Effector CD4-positive, alpha-beta T cell (primary cell): ENCODE results near the gene LRRC8D.
"Not testable (repeated sequence)": the region's sequence is repeated elsewhere in the genome, so short reads cannot be mapped to it uniquely, and the experiment has no call there.

ENCODE experiments used
- DNase-seq: peaks from one replicate; pipeline ENCODE4 v3.0.0-alpha.2; 2020

LRRC8D gene

GRCh38 chr1:89918794-89919155 lies 97.9 kb downstream of the LRRC8D start:
- no peak for DNase-seq

GRCh38 chr1:89919174-89919573 lies 98.3 kb downstream of the LRRC8D start:
- no peak for DNase-seq

GRCh38 chr1:89922911-89923310 lies 102.1 kb downstream of the LRRC8D start:
- no peak for DNase-seq

GRCh38 chr1:89923517-89923916 lies 102.7 kb downstream of the LRRC8D start:
- DNase-seq: no peak

- DNase-seq: not testable (repeated sequence)
These were observed 103.2 kb downstream of the LRRC8D start for GRCh38 chr1:89924075-89924474.

DNA sequence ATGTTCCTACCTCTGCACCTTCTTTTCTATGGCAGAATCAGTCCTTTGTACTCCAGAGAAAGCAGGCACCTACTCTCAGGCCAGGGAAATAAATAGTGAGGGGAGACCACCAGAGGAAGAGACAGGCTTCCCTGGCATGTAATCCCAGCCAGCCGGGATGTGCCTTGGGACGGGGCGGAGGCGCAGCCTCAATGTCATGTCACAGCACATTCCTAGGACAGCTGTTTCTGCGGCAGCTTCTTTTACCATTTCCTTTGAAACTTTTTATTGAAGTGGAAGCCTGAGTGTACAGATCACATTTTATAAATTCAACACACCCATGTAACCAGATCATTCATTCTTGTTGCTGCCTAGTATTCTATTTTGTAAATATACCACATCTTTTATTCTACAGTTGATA lies 106.2 kb downstream of the LRRC8D start:
- DNase-seq: no peak

- no peak for DNase-seq
These were observed 106.6 kb downstream of the LRRC8D start for GRCh38 chr1:89927478-89927877.

DNA sequence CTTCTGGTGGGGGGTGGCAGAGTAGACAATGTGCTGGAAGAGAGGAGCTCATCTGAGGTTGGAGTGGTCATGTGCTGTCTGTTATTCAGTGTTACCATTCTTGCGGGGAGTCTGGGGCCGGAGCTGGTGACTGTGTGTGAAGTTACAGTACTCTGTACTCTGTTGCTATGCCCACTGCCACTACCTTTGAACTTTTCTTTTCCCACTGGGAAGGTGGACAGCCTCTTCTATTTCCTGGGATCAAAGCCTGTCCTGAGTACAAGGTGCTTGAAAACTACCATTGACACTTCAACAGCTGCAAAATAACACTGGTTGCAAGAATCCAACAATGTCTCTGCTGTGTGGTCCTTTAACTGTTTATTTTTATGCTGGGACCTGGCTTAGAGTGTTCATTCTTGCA lies 107.7 kb downstream of the LRRC8D start:
- no peak for DNase-seq

GRCh38 chr1:89929467-89930063 lies 108.7 kb downstream of the LRRC8D start:
- DNase-seq: no peak

DNA sequence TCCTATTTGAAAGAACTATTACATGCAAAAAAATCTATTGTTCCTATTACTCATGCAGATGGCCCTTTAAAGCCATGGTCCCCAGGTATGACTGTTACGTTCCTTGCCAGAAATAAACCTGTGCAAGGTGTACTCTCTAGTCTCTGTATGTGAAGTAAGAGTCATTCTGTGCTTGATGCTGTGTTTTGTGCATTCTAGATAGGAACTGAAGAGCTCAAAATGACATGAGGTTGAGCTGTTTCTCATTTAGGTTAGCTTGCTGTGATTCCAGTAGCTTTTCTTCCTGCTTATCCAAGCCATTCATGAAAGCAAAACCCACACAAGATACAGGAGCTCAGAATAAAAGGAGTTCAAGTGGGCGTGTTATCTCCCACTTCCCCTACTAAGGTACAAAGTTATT lies 109.7 kb downstream of the LRRC8D start:
- DNase-seq: no peak

GRCh38 chr1:89931964-89932363 lies 111.1 kb downstream of the LRRC8D start:
- DNase-seq: no peak

DNA sequence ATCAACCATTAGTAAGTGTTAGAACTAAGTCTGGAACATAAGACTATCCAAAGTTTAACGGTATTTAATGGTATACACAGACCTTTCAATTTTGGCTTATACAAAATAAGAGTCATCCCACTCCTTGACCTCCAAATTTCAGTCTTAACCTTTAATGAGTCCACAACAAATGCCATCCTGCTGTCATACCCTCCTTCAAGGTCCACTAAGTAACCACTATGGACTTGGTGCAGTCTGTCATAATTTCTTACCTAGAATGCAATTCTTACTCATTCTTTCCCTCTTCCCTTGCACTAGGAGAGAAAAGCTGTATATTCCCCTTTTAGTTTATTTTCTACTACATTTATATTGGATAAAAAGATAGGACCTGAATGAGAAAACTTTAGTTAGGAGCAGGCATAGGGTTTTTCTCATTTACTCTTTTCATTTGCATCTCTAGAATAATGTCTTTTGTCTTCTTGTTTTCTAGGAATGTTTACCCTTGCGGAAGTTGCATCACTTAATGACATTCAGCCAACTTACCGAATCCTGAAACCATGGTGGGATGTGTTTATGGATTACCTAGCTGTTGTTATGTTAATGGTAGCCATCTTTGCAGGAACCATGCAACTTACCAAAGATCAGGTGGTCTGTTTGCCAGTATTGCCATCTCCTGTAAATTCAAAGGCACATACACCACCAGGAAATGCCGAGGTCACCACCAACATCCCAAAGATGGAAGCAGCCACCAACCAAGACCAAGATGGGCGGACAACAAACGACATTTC lies 111.9 kb downstream of the LRRC8D start:
- DNase-seq: no peak

- no peak for DNase-seq
These were observed 113.6 kb downstream of the LRRC8D start for GRCh38 chr1:89934461-89934860.

- no peak for DNase-seq
These were observed 114.4 kb downstream of the LRRC8D start for GRCh38 chr1:89935235-89935634.

DNA sequence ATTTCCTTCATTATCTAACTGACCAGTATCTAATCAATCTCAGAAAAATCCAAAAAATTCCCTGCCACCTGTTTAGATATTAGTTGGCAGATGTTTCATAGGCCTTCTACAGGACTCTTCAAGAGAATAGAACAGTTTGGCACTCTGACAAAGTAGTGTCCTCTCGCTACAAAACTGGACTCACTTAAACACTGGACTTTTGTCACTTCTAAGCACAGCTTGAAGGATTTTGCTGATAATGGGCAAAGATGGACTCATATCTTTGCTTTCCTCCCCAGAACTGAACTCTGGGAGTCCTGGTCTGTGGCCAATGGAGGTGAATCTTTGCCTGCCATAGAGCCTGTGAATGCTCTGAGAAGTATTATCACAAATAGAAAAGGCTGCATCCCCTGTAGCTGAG lies 115.9 kb downstream of the LRRC8D start:
- DNase-seq: no peak

- no peak for DNase-seq
These were observed 117.6 kb downstream of the LRRC8D start for GRCh38 chr1:89938171-89939055.

GRCh38 chr1:89939059-89939570 lies 118.3 kb downstream of the LRRC8D start:
- no peak for DNase-seq

- DNase-seq: no peak
These were observed 119.0 kb downstream of the LRRC8D start for GRCh38 chr1:89939693-89940438.

DNA sequence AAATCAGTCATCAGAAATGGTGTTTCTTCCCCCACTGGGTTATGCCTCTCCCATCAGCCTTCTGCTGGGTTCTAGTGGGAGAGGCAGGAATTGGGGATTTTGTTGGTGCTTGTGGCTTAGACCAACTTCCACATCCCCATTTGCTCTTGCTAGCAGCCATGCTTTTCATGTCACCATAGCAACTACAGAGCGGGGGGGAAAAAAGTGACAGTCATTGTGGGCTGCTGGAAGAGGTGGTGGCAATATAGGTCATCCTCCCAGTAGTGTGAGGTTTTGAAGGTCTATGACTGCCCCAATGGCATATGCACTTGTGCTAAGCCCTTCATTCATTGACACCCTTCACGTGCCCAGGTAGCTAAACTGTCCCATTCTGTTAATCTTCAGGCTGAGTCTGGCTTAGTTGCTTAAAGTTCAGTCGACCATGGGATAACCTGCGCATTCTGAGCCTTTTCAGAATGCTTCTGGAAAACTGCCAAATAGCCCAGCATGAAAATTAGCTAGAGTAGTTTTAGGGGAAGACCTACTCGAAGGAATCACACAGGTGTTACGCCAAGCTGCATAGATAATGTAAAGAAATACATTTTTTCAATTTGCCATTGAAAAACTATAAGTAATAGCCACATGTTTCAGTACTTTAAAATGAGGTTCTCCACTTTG lies 120.4 kb downstream of the LRRC8D start:
- DNase-seq: no peak

GRCh38 chr1:89942014-89942413 lies 121.2 kb downstream of the LRRC8D start:
- DNase-seq: no peak

GRCh38 chr1:89942825-89943658 lies 122.2 kb downstream of the LRRC8D start:
- DNase-seq: no peak
